ENCODE results near the gene GUCA2B.

Gene GUCA2B
- long read RNA-seq, donor 1, partial matches to known transcripts, result 0 of 1 reads
- long read RNA-seq, donor 1, other reads (novel, unspliced or antisense), result 0 of 1 reads
- long read RNA-seq, donor 2, result 0 reads
- long read RNA-seq, donor 3, result 0 reads
- long read RNA-seq, donor 4, result 0 reads
- long read RNA-seq, donor 5, result 0 reads
- long read RNA-seq, donor 6, result 0 reads
- long read RNA-seq, donor 7, result 0 reads
- long read RNA-seq, donor 8, result 0 reads

- no peak for DNase-seq
Observed at GRCh38 chr1:42152907-42153600, at the start of gene GUCA2B. GUCA2B (plus strand) TSS chr1:42153410; CDS start chr1:42153451, 41 bp downstream.

- no peak for DNase-seq
Observed at GRCh38 chr1:42105025-42105424, 48.2 kb upstream of the GUCA2B start.

- DNase-seq, result no peak
Observed at GRCh38 chr1:42108309-42108708, 44.9 kb upstream of the GUCA2B start.

- no peak for DNase-seq
Observed at GRCh38 chr1:42109600-42109999, 43.6 kb upstream of the GUCA2B start.

GRCh38 chr1:42114229-42114628 lies 39.0 kb upstream of the GUCA2B start:
- DNase-seq, result no peak

- no peak for DNase-seq
Observed at GRCh38 chr1:42117214-42117613, 36.0 kb upstream of the GUCA2B start.

GRCh38 chr1:42118125-42118524 lies 35.1 kb upstream of the GUCA2B start:
- no peak for DNase-seq

- no peak for DNase-seq
Observed at GRCh38 chr1:42122408-42122807, 30.8 kb upstream of the GUCA2B start.

- DNase-seq, result no peak
Observed at GRCh38 chr1:42125552-42125951, 27.7 kb upstream of the GUCA2B start.

- no peak for DNase-seq
Observed at GRCh38 chr1:42127767-42128166, 25.4 kb upstream of the GUCA2B start.

- no peak for DNase-seq
Observed at GRCh38 chr1:42128499-42128898, 24.7 kb upstream of the GUCA2B start.

GRCh38 chr1:42128964-42129363 lies 24.2 kb upstream of the GUCA2B start:
- DNase-seq, result no peak

GRCh38 chr1:42130061-42130660 lies 23.0 kb upstream of the GUCA2B start:
- no peak for DNase-seq

GRCh38 chr1:42133390-42133789 lies 19.8 kb upstream of the GUCA2B start:
- DNase-seq, result no peak

- DNase-seq, result no peak
Observed at GRCh38 chr1:42133809-42134526, 19.2 kb upstream of the GUCA2B start.

- no peak for DNase-seq
Observed at GRCh38 chr1:42135426-42135825, 17.8 kb upstream of the GUCA2B start.

- DNase-seq, result no peak
Observed at GRCh38 chr1:42136466-42136865, 16.7 kb upstream of the GUCA2B start.

GRCh38 chr1:42137766-42138165 lies 15.4 kb upstream of the GUCA2B start:
- DNase-seq, result no peak

GRCh38 chr1:42138586-42138985 lies 14.6 kb upstream of the GUCA2B start:
- DNase-seq, result no peak

- no peak for DNase-seq
Observed at GRCh38 chr1:42139444-42139843, 13.8 kb upstream of the GUCA2B start.

GRCh38 chr1:42140191-42140590 lies 13.0 kb upstream of the GUCA2B start:
- DNase-seq, result no peak

- DNase-seq, result no peak
Observed at GRCh38 chr1:42141978-42142377, 11.2 kb upstream of the GUCA2B start.

Measured in right kidney (tissue), 9 donors.